NCI-H1105 (cell line): Measurements from ENCODE around the gene RANBP9.

Source experiments
- DNase-seq: peaks from one replicate; lab custom pipeline; 2025; lab: John Stamatoyannopoulos, UW

The RANBP9 gene

GRCh38 chr6:13678255-13678983 is 33.2 kb downstream of the RANBP9 start:
- no peak for DNase-seq

GRCh38 chr6:13677878-13678254 is 33.8 kb downstream of the RANBP9 start:
- DNase-seq, result no peak

GRCh38 chr6:13676551-13677156 is 35.0 kb downstream of the RANBP9 start:
- DNase-seq, result no peak

GRCh38 chr6:13674533-13675190 is 37.0 kb downstream of the RANBP9 start:
- no peak for DNase-seq

GRCh38 chr6:13673825-13674444 is 37.7 kb downstream of the RANBP9 start:
- DNase-seq, result no peak

DNA sequence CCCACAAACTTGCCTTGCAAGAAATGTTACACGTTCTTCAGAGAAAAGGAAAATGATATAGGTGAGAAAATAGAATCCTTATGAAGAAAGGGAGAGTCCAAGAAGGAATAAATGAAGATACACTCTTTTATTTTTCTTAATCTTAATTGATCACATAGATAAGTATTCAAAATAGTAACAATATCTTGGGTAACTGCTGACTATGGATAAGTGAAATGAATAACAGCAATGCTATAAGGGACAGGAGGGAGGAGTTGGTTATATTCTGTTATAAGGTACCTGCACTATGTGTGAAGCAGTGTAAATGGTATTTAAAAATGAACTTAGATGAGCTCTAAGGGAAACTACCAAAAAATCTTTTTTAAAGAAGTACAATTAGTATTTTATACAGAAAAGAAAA is 38.3 kb downstream of the RANBP9 start:
- DNase-seq, result no peak

GRCh38 chr6:13672904-13673303 is 38.7 kb downstream of the RANBP9 start:
- no peak for DNase-seq

- no peak for DNase-seq
Observed at GRCh38 chr6:13671548-13672127, 40.0 kb downstream of the RANBP9 start.

- no peak for DNase-seq
Observed at GRCh38 chr6:13669476-13669875, 42.2 kb downstream of the RANBP9 start.

DNA sequence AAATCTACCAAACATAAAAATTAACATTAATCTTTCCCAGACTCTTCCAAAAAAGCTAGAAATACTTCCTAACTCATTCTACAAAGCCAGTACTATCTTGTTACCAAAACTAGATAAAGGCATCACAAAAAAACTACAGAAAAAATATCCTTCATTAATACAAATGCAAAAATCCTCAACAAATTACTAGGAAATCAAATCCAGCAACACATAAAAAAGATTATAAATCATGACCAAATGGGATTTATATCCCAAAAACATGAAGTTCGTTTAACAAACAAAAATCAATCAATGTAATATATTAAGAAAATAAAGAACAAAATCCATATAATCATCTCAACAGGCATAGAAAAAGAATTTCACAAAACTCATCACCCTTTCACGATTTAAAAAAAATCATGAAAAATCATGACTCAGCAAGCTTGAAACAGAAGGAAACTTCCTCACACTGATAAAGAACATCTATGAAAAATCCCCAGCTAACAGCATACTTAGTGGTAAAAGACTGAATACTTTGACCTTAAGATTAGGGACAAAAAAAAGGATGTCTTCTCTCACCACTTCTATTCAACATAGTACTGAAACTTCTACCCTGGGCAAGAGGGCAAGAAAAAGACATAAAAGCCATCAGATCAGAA is 43.2 kb downstream of the RANBP9 start:
- DNase-seq, result no peak

GRCh38 chr6:13667655-13668054 is 44.0 kb downstream of the RANBP9 start:
- DNase-seq, result no peak

DNA sequence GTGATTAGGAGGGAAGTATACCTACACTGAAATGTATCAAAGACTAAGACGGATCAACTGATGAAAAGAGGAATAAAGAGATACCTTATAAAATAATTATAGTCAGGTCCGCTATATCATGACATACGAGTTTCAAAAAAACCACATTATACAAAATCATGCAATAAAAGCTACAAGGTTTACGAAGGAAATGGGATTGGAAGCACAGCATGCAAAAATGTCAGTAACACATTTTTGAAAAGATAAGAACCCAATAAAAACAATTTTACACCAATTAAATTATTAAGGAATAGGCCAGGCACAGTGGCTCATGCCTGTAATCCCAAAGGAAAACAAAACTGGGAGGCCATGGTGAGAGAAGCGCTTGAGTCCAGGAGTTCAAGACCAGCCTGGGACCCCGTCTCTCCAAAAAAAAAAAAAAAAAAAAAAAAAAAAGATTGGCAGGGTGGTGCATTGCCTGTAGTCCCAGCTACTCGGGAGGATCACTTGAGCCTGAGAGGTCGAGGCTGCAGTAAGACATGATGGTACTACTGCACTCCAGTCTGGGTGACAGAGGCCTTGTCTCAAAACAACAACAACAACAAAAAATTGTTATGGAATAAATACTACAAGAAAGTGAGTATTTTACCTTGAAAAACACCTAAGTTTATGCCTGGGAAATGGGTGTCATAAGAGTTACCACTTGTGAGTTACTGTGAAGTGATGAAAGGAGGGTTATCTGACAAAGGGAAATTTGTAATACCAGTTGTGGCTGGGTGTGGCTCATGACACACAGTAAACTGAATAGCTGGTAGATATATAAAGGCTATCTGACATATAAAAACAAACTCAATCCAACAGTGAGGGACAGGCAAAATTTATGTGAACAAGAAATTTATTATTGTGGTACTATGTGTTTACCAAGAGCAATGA is 45.2 kb downstream of the RANBP9 start:
- DNase-seq, result no peak

DNA sequence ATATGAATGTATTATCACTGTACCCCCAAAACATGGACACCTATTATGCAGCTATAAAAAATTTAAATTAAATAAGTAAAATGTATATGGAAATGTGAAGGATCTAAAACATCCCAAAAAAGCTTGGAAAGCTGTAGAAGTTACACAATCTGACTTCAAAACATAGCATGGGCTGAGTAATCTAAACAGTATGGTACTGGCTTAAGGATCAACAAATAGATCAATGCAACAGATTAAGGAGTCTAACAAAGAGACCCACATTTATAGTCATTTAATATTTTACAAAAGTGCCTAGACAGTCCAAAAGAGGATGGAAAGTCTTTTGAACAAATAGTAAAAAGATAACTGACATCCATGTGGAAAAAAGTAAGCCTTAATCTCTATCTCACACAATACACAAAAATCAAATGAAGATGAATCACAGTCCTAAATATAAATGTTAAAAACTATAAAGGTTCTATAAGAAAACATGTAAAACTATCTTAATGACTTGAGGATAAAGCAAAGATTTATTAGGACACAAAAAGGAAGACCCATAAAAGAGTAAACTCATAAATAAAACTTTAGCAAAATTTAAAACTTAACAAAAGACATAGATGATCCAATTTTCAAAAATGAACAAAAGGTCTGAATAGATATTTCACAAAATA is 46.8 kb downstream of the RANBP9 start:
- DNase-seq, result no peak

DNA sequence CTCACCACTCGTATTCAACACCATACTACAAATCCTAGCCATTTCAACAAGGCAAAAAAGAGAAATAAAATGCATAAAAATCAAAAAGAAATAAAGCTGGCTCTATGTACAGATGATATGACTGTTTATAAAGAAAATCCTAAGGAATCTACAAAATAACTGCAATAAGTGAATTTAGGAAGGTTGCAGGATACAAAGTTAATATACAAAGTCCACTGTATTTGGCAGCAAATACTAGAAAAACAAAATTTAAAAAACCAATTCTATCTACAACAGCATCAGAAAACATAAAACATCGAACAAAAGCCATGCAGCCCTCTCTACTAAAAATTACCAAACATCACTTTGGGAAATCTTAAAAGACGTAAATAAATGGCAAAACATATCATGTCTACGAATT is 47.6 kb downstream of the RANBP9 start:
- no peak for DNase-seq

DNA sequence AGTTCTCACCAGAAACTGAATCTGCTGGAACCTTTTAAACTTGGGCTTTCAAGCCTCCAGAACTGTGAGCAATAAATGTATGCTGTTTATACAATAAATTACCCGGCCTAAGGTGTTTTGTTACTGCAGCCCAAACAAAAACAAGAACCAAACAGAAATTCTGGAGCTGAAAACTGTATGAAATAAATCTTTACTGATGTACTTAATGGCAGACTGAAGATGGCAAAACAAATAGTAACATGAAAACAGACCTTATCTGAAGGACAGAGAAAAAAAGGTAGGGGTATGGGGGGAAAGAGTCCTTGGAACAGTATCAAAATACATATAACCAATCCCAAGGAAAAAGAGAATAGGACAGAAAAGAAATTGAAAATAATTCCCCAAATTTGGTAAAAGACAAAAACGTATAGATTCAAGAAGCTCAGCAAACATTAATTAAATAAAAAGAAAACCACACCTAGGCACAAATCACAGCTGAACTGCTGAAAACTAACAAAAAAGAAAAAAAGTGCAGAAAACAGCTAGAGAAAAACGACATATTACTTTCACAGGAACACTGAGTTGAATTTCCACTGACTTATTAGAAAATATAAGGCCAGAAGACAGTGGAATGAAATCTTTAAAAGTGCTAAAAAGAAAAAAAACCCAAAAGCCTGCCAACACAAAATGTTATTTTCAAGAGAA is 48.8 kb downstream of the RANBP9 start:
- DNase-seq, result no peak

DNA sequence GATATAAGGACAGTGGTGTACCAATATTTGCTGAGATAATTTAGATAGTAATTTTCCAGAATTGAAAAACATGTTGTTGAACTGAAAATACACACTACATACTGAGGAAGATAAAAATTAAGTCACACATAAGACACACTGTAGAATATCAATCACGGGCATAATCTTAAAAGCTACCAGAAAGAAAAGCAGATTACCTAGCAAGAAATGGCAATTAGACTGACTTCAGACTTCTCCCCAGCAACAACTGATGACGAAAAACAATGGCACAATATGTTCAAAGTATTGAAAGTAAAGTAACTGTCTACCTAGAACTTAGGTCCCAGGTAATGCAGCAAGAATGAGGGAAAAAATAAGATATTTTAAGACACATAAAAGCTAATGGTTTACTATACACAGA is 50.0 kb downstream of the RANBP9 start:
- no peak for DNase-seq

- no peak for DNase-seq
Observed at GRCh38 chr6:13660893-13661292, 50.7 kb downstream of the RANBP9 start.

DNA sequence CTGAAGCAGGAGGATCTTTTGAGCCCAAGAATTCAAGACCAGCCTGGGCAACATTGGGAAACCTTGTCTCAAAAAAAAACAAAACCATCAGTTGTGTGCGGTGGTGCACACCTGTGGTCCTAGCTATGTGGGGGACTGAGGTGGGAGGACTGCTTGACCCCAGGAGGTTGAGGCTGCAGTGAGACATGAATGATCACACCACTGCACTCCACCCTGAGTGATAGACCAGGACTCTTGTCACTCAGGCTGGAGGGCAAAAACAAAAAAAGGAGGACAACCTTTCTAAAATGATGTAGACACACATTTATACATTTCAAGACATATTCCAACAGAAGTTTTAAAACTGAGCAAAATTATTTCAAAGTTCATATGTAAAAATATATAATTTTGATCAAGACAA is 51.4 kb downstream of the RANBP9 start:
- no peak for DNase-seq

- DNase-seq, result no peak
Observed at GRCh38 chr6:13655700-13656099, 55.9 kb downstream of the RANBP9 start.

DNA sequence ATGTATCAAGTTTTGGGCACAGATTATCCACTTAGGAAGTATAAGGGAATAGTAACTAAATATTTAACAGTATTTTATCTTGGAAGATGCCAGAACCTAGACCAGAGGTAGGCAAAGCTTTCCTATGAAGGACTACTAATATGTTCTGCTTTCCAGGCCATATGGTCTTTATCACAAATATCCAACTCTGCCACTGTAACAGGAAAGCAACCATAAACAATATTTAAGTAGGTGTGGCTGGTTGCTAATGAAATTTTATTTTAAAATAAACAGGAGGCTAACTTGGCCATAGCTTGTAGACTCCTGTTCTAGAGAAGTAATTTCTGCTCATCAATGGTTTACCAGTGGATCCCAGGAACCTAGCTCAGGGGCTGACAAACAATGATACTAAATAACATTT is 57.1 kb downstream of the RANBP9 start:
- no peak for DNase-seq
